HepG2 (cell line): ENCODE results near the gene NDRG3. TPM values are rescaled to one million over a fixed set of nuclear protein-coding genes. Genes with fewer than 3 reads are reported as not detected.

Experiments
- ARID5B ChIP-seq: IDR thresholded peaks from 2 replicates; pipeline ENCODE4 v1.4.0; 2020; ENCODE audit warnings: mild to moderate bottlenecking, missing genetic modification reagents
- CEBPB ChIP-seq: IDR thresholded peaks from 2 replicates; pipeline ENCODE4 v1.6.1; 2011; ENCODE audit warnings: low read depth, low read length, improper control_type of control experiment, borderline replicate concordance
- CENPT ChIP-seq: sonication (generic); formaldehyde crosslinking; IDR thresholded peaks from 2 replicates; pipeline ENCODE4 v1.8.0; 2022; ENCODE audit warnings: low read depth, mild to moderate bottlenecking, moderate library complexity, missing genetic modification reagents
- DRAP1 ChIP-seq: IDR thresholded peaks from 2 replicates; pipeline ENCODE4 v1.6.1; 2016; ENCODE audit warnings: missing genetic modification reagents, missing compliant biosample characterization
- HMGXB3 ChIP-seq: sonication (generic); formaldehyde crosslinking; IDR thresholded peaks from 2 replicates; pipeline ENCODE4 v1.4.0; 2020; ENCODE audit warnings: missing genetic modification reagents, borderline replicate concordance
- HNF1B ChIP-seq: sonication (generic); formaldehyde crosslinking; IDR thresholded peaks from 2 replicates; pipeline ENCODE4 v1.5.1; 2020; ENCODE audit warnings: mild to moderate bottlenecking, moderate library complexity, missing genetic modification reagents
- MXD4 ChIP-seq: IDR thresholded peaks from 2 replicates; pipeline ENCODE4 v1.6.1; 2016; ENCODE audit warnings: mild to moderate bottlenecking, missing biosample characterization, missing genetic modification reagents
- TEAD3 ChIP-seq: optimal IDR thresholded peaks from 2 replicates; pipeline ENCODE3; 2016; ENCODE audit warnings: borderline replicate concordance
- ZBTB2 ChIP-seq: sonication (generic); formaldehyde crosslinking; IDR thresholded peaks from 2 replicates; pipeline ENCODE4 v1.8.0; 2022; ENCODE audit warnings: low read depth, missing genetic modification reagents
- ZBTB21 ChIP-seq: sonication (generic); formaldehyde crosslinking; IDR thresholded peaks from 2 replicates; pipeline ENCODE4 v1.4.0; 2020; ENCODE audit warnings: missing genetic modification reagents
- ZNF710 ChIP-seq: sonication (generic); formaldehyde crosslinking; IDR thresholded peaks from 2 replicates; pipeline ENCODE4 v1.5.0; 2020; ENCODE audit warnings: mild to moderate bottlenecking, missing genetic modification reagents, borderline replicate concordance
- polyA plus RNA-seq, 8 experiments: library from polyadenylated mRNA; depleted of rRNA in 3 of 8; stranded (reverse) in 7 of 8; unstranded in 1 of 8; fragments of >200 nt; fragmentation: Illumina TruSeq in 4 of 8; extraction: Trizol in 4 of 8; gene quantifications; 2 replicates each; pipeline versions ENCODE4 v1.2.1 to v1.2.3, GENCODE V29; 2011 to 2016; ENCODE audit warnings: low read depth in 4 of 8, missing spikeins in 1 of 8, mixed read lengths in 1 of 8; ENCODE audit not compliant: insufficient read depth in 1 of 8
- total RNA-seq, 5 experiments: library from RNA; depleted of rRNA; stranded (reverse); fragments of >200 nt; fragmentation: Illumina TruSeq; extraction: Trizol; gene quantifications; 2 replicates each; pipeline ENCODE4 v1.2.3, GENCODE V29; 2016; ENCODE audit warnings: low read depth in 1 of 5

NDRG3 gene
- total and polyA plus RNA-seq, 2 of the 13 experiments (the other 11 are each of a cell fraction or from before 2014, with no cell fraction given) = 36.0 to 40.5 TPM

- peak; percentile 44; the same call in 1 of the 2 replicates for TF ChIP-seq ARID5B (CRISPR knock-in tag)
- 0 out of 2 replicates have a peak, but pooled peaks have one; percentile 14 for TF ChIP-seq DRAP1 (CRISPR knock-in tag)
- peak; percentile 84 for TF ChIP-seq CEBPB
- TF ChIP-seq HMGXB3 (CRISPR knock-in tag) = no peak
- TF ChIP-seq CENPT (CRISPR knock-in tag) = no peak
- peak; percentile 57 for TF ChIP-seq TEAD3
- 0 out of 2 replicates have a peak, but pooled peaks have one; percentile 27 for TF ChIP-seq ZNF710
- peak; percentile 68 for TF ChIP-seq HNF1B (CRISPR knock-in tag)
- no peak for TF ChIP-seq ZBTB2 (CRISPR knock-in tag)
- TF ChIP-seq MXD4 (CRISPR knock-in tag) = peak; percentile 61; the same call in 1 of the 2 replicates
- TF ChIP-seq ZBTB21 (CRISPR knock-in tag) = peak; percentile 18; the same call in 1 of the 2 replicates
Measured at GRCh38 chr20:36670665-36671357, 75.1 kb downstream of the NDRG3 start (continued).
